SK-N-DZ (cell line): ENCODE data around the gene CACNA1E.

Experiments used
- DNase-seq: peaks from one replicate; pipeline ENCODE4 v3.0.0-alpha.2; 2015; ENCODE audit warnings: low spot score

Gene CACNA1E

GRCh38 chr1:181632492-181632891 is 149.2 kb downstream of the CACNA1E start:
- no peak for DNase-seq

- DNase-seq = no peak
Observed at GRCh38 chr1:181632960-181633359, 149.6 kb downstream of the CACNA1E start.

GRCh38 chr1:181635110-181635509 is 151.8 kb downstream of the CACNA1E start:
- no peak for DNase-seq

GRCh38 chr1:181637998-181638397 is 154.7 kb downstream of the CACNA1E start:
- no peak for DNase-seq

GRCh38 chr1:181640956-181641355 is 157.6 kb downstream of the CACNA1E start:
- no peak for DNase-seq

GRCh38 chr1:181643631-181644030 is 160.3 kb downstream of the CACNA1E start:
- no peak for DNase-seq

- DNase-seq = no peak
Observed at GRCh38 chr1:181645171-181645570, 161.9 kb downstream of the CACNA1E start.

- no peak for DNase-seq
Observed at GRCh38 chr1:181646710-181647109, 163.4 kb downstream of the CACNA1E start.

GRCh38 chr1:181647314-181648035 is 164.2 kb downstream of the CACNA1E start:
- no peak for DNase-seq

- no peak for DNase-seq
Observed at GRCh38 chr1:181651276-181651675, 168.0 kb downstream of the CACNA1E start.

GRCh38 chr1:181655756-181656155 is 172.4 kb downstream of the CACNA1E start:
- DNase-seq = no peak

- DNase-seq = no peak
Observed at GRCh38 chr1:181656491-181656890, 173.2 kb downstream of the CACNA1E start.

- no peak for DNase-seq
Observed at GRCh38 chr1:181658581-181658980, 175.3 kb downstream of the CACNA1E start.

GRCh38 chr1:181659321-181659957 is 176.1 kb downstream of the CACNA1E start:
- DNase-seq = no peak

- no peak for DNase-seq
Observed at GRCh38 chr1:181660621-181661020, 177.3 kb downstream of the CACNA1E start.

- no peak for DNase-seq
Observed at GRCh38 chr1:181661569-181661968, 178.3 kb downstream of the CACNA1E start.

- DNase-seq = no peak
Observed at GRCh38 chr1:181662606-181663005, 179.3 kb downstream of the CACNA1E start.

- no peak for DNase-seq
Observed at GRCh38 chr1:181664543-181664942, 181.2 kb downstream of the CACNA1E start.

GRCh38 chr1:181669246-181669645 is 185.9 kb downstream of the CACNA1E start:
- no peak for DNase-seq

GRCh38 chr1:181674617-181675016 is 191.3 kb downstream of the CACNA1E start:
- DNase-seq = no peak

GRCh38 chr1:181675091-181675917 is 192.0 kb downstream of the CACNA1E start:
- no peak for DNase-seq

GRCh38 chr1:181675918-181676190 is 192.5 kb downstream of the CACNA1E start:
- no peak for DNase-seq

- no peak for DNase-seq
Observed at GRCh38 chr1:181676269-181676668, 193.0 kb downstream of the CACNA1E start.
